HEK293T (cell line): ENCODE measurements around the gene CNNM3.

Experiments used
- ELF4 ChIP-seq: fragments of 450-650 bp; IDR thresholded peaks from 2 replicates; pipeline ENCODE4 v1.6.1; 2017; ENCODE audit warnings: antibody characterized with exemption
- FOXA1 ChIP-seq: fragments of 450-650 bp; IDR thresholded peaks from 2 replicates; pipeline ENCODE4 v1.6.1; 2016; ENCODE audit warnings: mild to moderate bottlenecking
- LEF1 ChIP-seq: fragments of 450-650 bp; IDR thresholded peaks from 2 replicates; pipeline ENCODE4 v1.6.1; 2017; ENCODE audit warnings: mild to moderate bottlenecking, borderline replicate concordance
- SP1 ChIP-seq: fragments of 450-650 bp; IDR thresholded peaks from 2 replicates; pipeline ENCODE4 v1.6.1; 2017
- SUZ12 ChIP-seq: fragments of 450-650 bp; IDR thresholded peaks from 2 replicates; pipeline ENCODE4 v1.6.1; 2016; ENCODE audit warnings: mild to moderate bottlenecking
- ZNF384 ChIP-seq: fragments of 450-650 bp; IDR thresholded peaks from 2 replicates; pipeline ENCODE4 v1.6.1; 2016

GRCh38 chr2:96872591-96873349 lies 56.7 kb downstream of the CNNM3 start:
- TF ChIP-seq SP1: no peak
- TF ChIP-seq SUZ12: no peak
- no peak for TF ChIP-seq FOXA1
- TF ChIP-seq ELF4: no peak
- no peak for TF ChIP-seq ZNF384
- no peak for TF ChIP-seq LEF1
